GM18502 (cell line): ENCODE data around the gene LPCAT1.

Experiments
- ATAC-seq: cut with Tn5 transposase; IDR thresholded peaks from one replicate; pipeline ENCODE4 v1.9.1; 2021; ENCODE audit warnings: mild to moderate bottlenecking; ENCODE audit not compliant: unreplicated experiment, poor library complexity

LPCAT1 gene

GRCh38 chr5:1418238-1418920, 105.4 kb downstream of the LPCAT1 start:
- no peak for ATAC-seq

- no peak for ATAC-seq
These were observed 106.1 kb downstream of the LPCAT1 start for GRCh38 chr5:1417586-1418225.

GRCh38 chr5:1416856-1417469, 106.8 kb downstream of the LPCAT1 start:
- no peak for ATAC-seq

GRCh38 chr5:1415626-1416360, 108.0 kb downstream of the LPCAT1 start:
- no peak for ATAC-seq

- ATAC-seq, result no peak
These were observed 108.7 kb downstream of the LPCAT1 start for GRCh38 chr5:1415059-1415425.

GRCh38 chr5:1414311-1415058, 109.3 kb downstream of the LPCAT1 start:
- no peak for ATAC-seq

- no peak for ATAC-seq
These were observed 110.0 kb downstream of the LPCAT1 start for GRCh38 chr5:1413611-1414241.

- no peak for ATAC-seq
These were observed 110.5 kb downstream of the LPCAT1 start for GRCh38 chr5:1413211-1413610.

GRCh38 chr5:1412621-1413020, 111.1 kb downstream of the LPCAT1 start:
- no peak for ATAC-seq

- ATAC-seq, result no peak
These were observed 111.6 kb downstream of the LPCAT1 start for GRCh38 chr5:1412163-1412562.
